Lung microvascular endothelial cell (primary cell): Measurements from ENCODE around the gene DNAJB1. TPM values are rescaled to one million over a fixed set of nuclear protein-coding genes. Genes with fewer than 3 reads are reported as not detected.

Experiments
- DNase-seq, 2 donors: peaks; one replicate each; pipeline versions ENCODE4 v3.0.0 to v3.0.0-alpha.2; 2010; ENCODE audit warnings: low read depth in 2 of 2
- total RNA-seq: library from RNA; depleted of rRNA; stranded (reverse); fragments of >200 nt; gene quantifications from 2 replicates; pipeline ENCODE4 v1.2.1, GENCODE V29; 2014

DNAJB1 gene
- total RNA-seq, 1 donor from 2014 or later, result 28.4 TPM

- peak; percentile 31 to 67 for DNase-seq
Measured at GRCh38 chr19:14473073-14473977, 44.9 kb downstream of the DNAJB1 start.

GRCh38 chr19:14472202-14472938 is 45.8 kb downstream of the DNAJB1 start:
- peak; percentile 62 to 69 for DNase-seq

- no peak for DNase-seq
Measured at GRCh38 chr19:14471436-14472187, 46.6 kb downstream of the DNAJB1 start.

- DNase-seq, result no peak
Measured at GRCh38 chr19:14470031-14470876, 47.9 kb downstream of the DNAJB1 start.

GRCh38 chr19:14467816-14468215 is 50.4 kb downstream of the DNAJB1 start:
- no peak for DNase-seq

GRCh38 chr19:14467391-14467790 is 50.8 kb downstream of the DNAJB1 start:
- no peak for DNase-seq

Other genes starting within 250 kb of the DNAJB1 start
- gene ADGRE5, start 137.0 kb downstream of the DNAJB1 start, total RNA-seq, result 4.8 and 10.9 TPM in 2 replicates
- gene DDX39A, start 99.1 kb downstream of the DNAJB1 start, total RNA-seq, result 52.5 and 64.1 TPM in 2 replicates
- gene PKN1, start 85.1 kb downstream of the DNAJB1 start, total RNA-seq, result 190 and 250 TPM in 2 replicates
- gene PTGER1, start 43.0 kb downstream of the DNAJB1 start, total RNA-seq, result under 0.01 and 0.20 TPM in 2 replicates
- gene GIPC1, start 22.3 kb downstream of the DNAJB1 start, total RNA-seq, result 91.1 and 123 TPM in 2 replicates
- gene TECR, start 11.2 kb upstream of the DNAJB1 start, total RNA-seq, result 20.7 and 24.4 TPM in 2 replicates
- gene NDUFB7, start 53.7 kb upstream of the DNAJB1 start, total RNA-seq, result 382 and 418 TPM in 2 replicates
- not detected in 2 replicates for gene CLEC17A, start 64.7 kb upstream of the DNAJB1 start, total RNA-seq
- gene ADGRE3, start 156.4 kb upstream of the DNAJB1 start, total RNA-seq, result not detected in 2 replicates
- gene ZNF333, start 171.7 kb upstream of the DNAJB1 start, total RNA-seq, result 5.7 and 8.7 TPM in 2 replicates